C4-2B (cell line): ENCODE data around the gene TBC1D22A.

ENCODE experiments used
- ZFX ChIP-seq: fragments of 450-650 bp; IDR thresholded peaks from 2 replicates; pipeline ENCODE4 v1.6.1; 2017
- TF ChIP-seq, protein P1 (sequence below): fragments of 450-650 bp; conservative IDR thresholded peaks from 2 replicates; pipeline ENCODE4 v1.5.1; 2017; ENCODE audit warnings: mild to moderate bottlenecking

DNA sequence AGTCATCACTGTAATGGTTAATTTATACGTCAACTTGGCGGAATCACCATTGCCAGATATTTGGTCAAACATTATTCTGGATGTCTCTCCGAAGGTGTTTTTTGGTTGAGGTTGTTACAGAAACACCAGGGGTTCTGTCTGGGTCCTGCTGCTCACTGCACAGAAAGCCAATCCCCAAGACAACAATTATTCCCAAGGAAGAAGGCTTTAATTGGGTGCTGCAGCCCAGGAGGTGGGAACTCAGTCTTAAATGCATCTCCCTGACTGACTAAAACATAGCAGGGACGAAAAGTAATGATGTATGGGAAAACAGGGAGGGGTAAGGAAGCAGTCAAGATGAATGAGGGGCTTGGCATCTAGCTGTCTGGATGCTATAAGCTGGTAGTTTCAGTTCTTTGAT, 331.3 kb downstream of the TBC1D22A start:
- TF ChIP-seq, protein P1, sequence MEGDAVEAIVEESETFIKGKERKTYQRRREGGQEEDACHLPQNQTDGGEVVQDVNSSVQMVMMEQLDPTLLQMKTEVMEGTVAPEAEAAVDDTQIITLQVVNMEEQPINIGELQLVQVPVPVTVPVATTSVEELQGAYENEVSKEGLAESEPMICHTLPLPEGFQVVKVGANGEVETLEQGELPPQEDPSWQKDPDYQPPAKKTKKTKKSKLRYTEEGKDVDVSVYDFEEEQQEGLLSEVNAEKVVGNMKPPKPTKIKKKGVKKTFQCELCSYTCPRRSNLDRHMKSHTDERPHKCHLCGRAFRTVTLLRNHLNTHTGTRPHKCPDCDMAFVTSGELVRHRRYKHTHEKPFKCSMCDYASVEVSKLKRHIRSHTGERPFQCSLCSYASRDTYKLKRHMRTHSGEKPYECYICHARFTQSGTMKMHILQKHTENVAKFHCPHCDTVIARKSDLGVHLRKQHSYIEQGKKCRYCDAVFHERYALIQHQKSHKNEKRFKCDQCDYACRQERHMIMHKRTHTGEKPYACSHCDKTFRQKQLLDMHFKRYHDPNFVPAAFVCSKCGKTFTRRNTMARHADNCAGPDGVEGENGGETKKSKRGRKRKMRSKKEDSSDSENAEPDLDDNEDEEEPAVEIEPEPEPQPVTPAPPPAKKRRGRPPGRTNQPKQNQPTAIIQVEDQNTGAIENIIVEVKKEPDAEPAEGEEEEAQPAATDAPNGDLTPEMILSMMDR = no peak
- TF ChIP-seq ZFX = no peak
